IMR-90 (cell line): ENCODE results near the gene HCN2. TPM values are rescaled to one million over a fixed set of nuclear protein-coding genes. Genes with fewer than 3 reads are reported as not detected.

ENCODE experiments used
- ATAC-seq: fragments of 200-7000 bp; cut with Tn5 transposase; 2 replicates; pipeline ENCODE4 v1.9.1; 2020; ENCODE audit warnings: low read depth, mild to moderate bottlenecking, moderate library complexity
- BruUV-seq: library from RNA; stranded (reverse); fragments of 400-500 nt; replicated peaks from 2 replicates; lab custom pipeline; 2021; lab: Mats Ljungman, UMichigan
- CTCF ChIA-PET: fragments of 300-600 bp; formaldehyde crosslinking; extraction: SDS; loops from one replicate; lab custom pipeline; 2021; ENCODE audit warnings: antibody characterized with exemption; lab: Yijun Ruan, JAX
- POLR2A ChIA-PET: fragments of 300-600 bp; sonication (Branson Sonifier 250); formaldehyde crosslinking; loops from one replicate; lab custom pipeline; 2022; ENCODE audit warnings: antibody characterized with exemption; ENCODE audit not compliant: unreplicated experiment; lab: Charles Lee
- DNase-seq: peaks from one replicate; pipeline ENCODE4 v3.0.0; 2013
- H2AFZ ChIP-seq: replicated peaks from 2 replicates; pipeline ENCODE3; 2013; ENCODE audit warnings: low read length, mild to moderate bottlenecking; ENCODE audit not compliant: poor library complexity
- H2AK5ac ChIP-seq: 2 replicates; pipeline ENCODE4 v1.6.1; 2013; ENCODE audit warnings: low read depth, low read length, inconsistent platforms
- H2AK9ac ChIP-seq: replicated peaks from 2 replicates; pipeline ENCODE3; 2013; ENCODE audit warnings: mild to moderate bottlenecking, low read depth, low read length, moderate library complexity; ENCODE audit not compliant: poor library complexity
- H2BK120ac ChIP-seq: 2 replicates; pipeline ENCODE4 v1.6.1; 2013; ENCODE audit warnings: low read depth, low read length, inconsistent platforms
- H2BK15ac ChIP-seq: 3 replicates; pipeline ENCODE4 v1.6.1; 2013; ENCODE audit warnings: low read depth, low read length, inconsistent platforms
- H2BK20ac ChIP-seq: 2 replicates; pipeline ENCODE4 v1.6.1; 2013; ENCODE audit warnings: low read depth, mild to moderate bottlenecking, inconsistent platforms, low read length, moderate library complexity
- H2BK5ac ChIP-seq: 2 replicates; pipeline ENCODE4 v1.6.1; 2013; ENCODE audit warnings: mild to moderate bottlenecking, low read depth, low read length, inconsistent platforms; ENCODE audit not compliant: poor library complexity, severe bottlenecking
- H3K14ac ChIP-seq: replicated peaks from 2 replicates; pipeline ENCODE4 v1.6.1; 2013; ENCODE audit warnings: low read depth, low read length, inconsistent platforms
- H3K18ac ChIP-seq: 2 replicates; pipeline ENCODE4 v1.6.1; 2013; ENCODE audit warnings: low read depth, low read length, control low read depth
- H3K23ac ChIP-seq: 2 replicates; pipeline ENCODE4 v1.6.1; 2013; ENCODE audit warnings: low read depth, low read length, inconsistent platforms
- H3K27ac ChIP-seq: 2 replicates; pipeline ENCODE4 v1.5.1; 2013; ENCODE audit warnings: mild to moderate bottlenecking, control low read depth, low read length; ENCODE audit not compliant: insufficient read depth
- H3K27me3 ChIP-seq: 2 replicates; pipeline ENCODE4 v1.6.1; 2013; ENCODE audit warnings: low read length; ENCODE audit not compliant: control insufficient read depth, insufficient read depth
- H3K36me3 ChIP-seq: 2 replicates; pipeline ENCODE4 v1.6.1; 2013; ENCODE audit warnings: low read length, mixed read lengths; ENCODE audit not compliant: control insufficient read depth, insufficient read depth
- H3K4ac ChIP-seq: 2 replicates; pipeline ENCODE4 v1.6.1; 2013; ENCODE audit warnings: low read depth, low read length, inconsistent platforms
- H3K4me1 ChIP-seq: 2 replicates; pipeline ENCODE4 v1.6.1; 2013; ENCODE audit warnings: low read length, mixed read lengths; ENCODE audit not compliant: control insufficient read depth, insufficient read depth
- H3K4me2 ChIP-seq: 2 replicates; pipeline ENCODE4 v1.6.1; 2013; ENCODE audit warnings: low read depth, mild to moderate bottlenecking, control low read depth, low read length, moderate library complexity
- H3K4me3 ChIP-seq: 2 replicates; pipeline ENCODE4 v1.5.1; 2013; ENCODE audit warnings: low read depth, mild to moderate bottlenecking, control low read depth, low read length, moderate library complexity; ENCODE audit not compliant: insufficient read depth
- H3K56ac ChIP-seq: 2 replicates; pipeline ENCODE4 v1.6.1; 2013; ENCODE audit warnings: low read length, inconsistent platforms; ENCODE audit not compliant: insufficient read depth; ENCODE audit errors: extremely low read depth
- H3K79me1 ChIP-seq, 2 experiments: 2 replicates each; pipeline ENCODE4 v1.6.1; 2013; ENCODE audit warnings: low read length in 2 of 2, inconsistent platforms in 1 of 2, low read depth in 1 of 2
- H3K9ac ChIP-seq: 2 replicates; pipeline ENCODE4 v1.6.1; 2013; ENCODE audit warnings: low read depth, low read length, control low read depth
- H3K9me1 ChIP-seq: 2 replicates; pipeline ENCODE4 v1.6.1; 2013; ENCODE audit warnings: low read length, inconsistent platforms; ENCODE audit not compliant: insufficient read depth
- H3K9me3 ChIP-seq: 2 replicates; pipeline ENCODE4 v1.6.1; 2013; ENCODE audit warnings: low read length; ENCODE audit not compliant: control insufficient read depth, insufficient read depth
- H4K20me1 ChIP-seq: 2 replicates; pipeline ENCODE4 v1.6.1; 2013; ENCODE audit warnings: low read length, inconsistent platforms; ENCODE audit not compliant: insufficient read depth
- H4K5ac ChIP-seq: 2 replicates; pipeline ENCODE4 v1.6.1; 2013; ENCODE audit warnings: mild to moderate bottlenecking, low read depth, low read length, control low read depth
- H4K8ac ChIP-seq, 2 experiments: 2 replicates each; pipeline ENCODE4 v1.6.1; 2013; ENCODE audit warnings: low read depth in 2 of 2, low read length in 2 of 2, control low read depth in 1 of 2, inconsistent platforms in 1 of 2
- H4K91ac ChIP-seq: 2 replicates; pipeline ENCODE4 v1.6.1; 2013; ENCODE audit warnings: low read depth, low read length, inconsistent platforms; ENCODE audit not compliant: insufficient read depth
- BHLHE40 ChIP-seq: fragments of 150-350 bp; IDR thresholded peaks from 2 replicates; pipeline ENCODE4 v1.6.1; 2016; ENCODE audit warnings: mild to moderate bottlenecking, low read depth, low read length
- CEBPB ChIP-seq: IDR thresholded peaks from 2 replicates; pipeline ENCODE4 v1.6.1; 2012; ENCODE audit warnings: low read depth, low read length, improper control_type of control experiment
- CHD1 ChIP-seq: IDR thresholded peaks from 2 replicates; pipeline ENCODE4 v1.6.1; 2012; ENCODE audit warnings: low read depth, low read length, improper control_type of control experiment
- FOS ChIP-seq: fragments of 150-350 bp; IDR thresholded peaks from 2 replicates; pipeline ENCODE4 v1.6.1; 2016; ENCODE audit warnings: low read depth, low read length
- MAFK ChIP-seq: IDR thresholded peaks from 2 replicates; pipeline ENCODE4 v1.6.1; 2012; ENCODE audit warnings: low read depth, low read length, improper control_type of control experiment
- MAZ ChIP-seq: IDR thresholded peaks from 2 replicates; pipeline ENCODE4 v1.6.1; 2012; ENCODE audit warnings: low read depth, mild to moderate bottlenecking, low read length, improper control_type of control experiment, moderate library complexity, borderline replicate concordance
- MXI1 ChIP-seq: IDR thresholded peaks from 2 replicates; pipeline ENCODE4 v1.6.1; 2012; ENCODE audit warnings: low read depth, mild to moderate bottlenecking, low read length, moderate library complexity, borderline replicate concordance
- NFE2L2 ChIP-seq: fragments of 150-350 bp; IDR thresholded peaks from 2 replicates; pipeline ENCODE4 v1.6.1; 2016; ENCODE audit warnings: low read depth, mild to moderate bottlenecking, low read length
- RAD21 ChIP-seq: IDR thresholded peaks from 2 replicates; pipeline ENCODE4 v1.6.1; 2012; ENCODE audit warnings: low read length, improper control_type of control experiment
- RFX5 ChIP-seq: IDR thresholded peaks from 2 replicates; pipeline ENCODE4 v1.8.0; 2012; ENCODE audit warnings: low read depth, mild to moderate bottlenecking, low read length, moderate library complexity
- WGBS, 2 experiments: methylation state at CpG; one replicate each; pipeline versions ENCODE4 v1.1.5 to v1.1.7; 2013; ENCODE audit warnings: missing lambda C conversion rate in 2 of 2; ENCODE audit not compliant: insufficient read length in 1 of 2; ENCODE audit errors: extremely low coverage in 2 of 2; 5-methylcytosine and 5-hydroxymethylcytosine counted together
- dilution Hi-C: fragments of 300-500 bp; cut with HindIII; formaldehyde crosslinking; loops from one replicate; pipeline ENCODE4 v1.14.3; 2018; ENCODE audit warnings: low sequenced_read_pairs; ENCODE audit not compliant: unreplicated experiment
- in situ Hi-C: fragments of 300-500 bp; cut with MboI; formaldehyde crosslinking; loops from 3 replicates; pipeline ENCODE4 v1.14.3; 2019; ENCODE audit warnings: low sequenced_read_pairs, inconsistent platforms, mixed read lengths
- intact Hi-C: fragments of 100-400 bp; cut with micrococcal nuclease; formaldehyde crosslinking; loops from 2 replicates; pipeline ENCODE4 v1.10.0; 2022
- polyA plus RNA-seq, 3 experiments: library from polyadenylated mRNA; depleted of rRNA; stranded (reverse); fragments of >200 nt; gene quantifications; 2 replicates each; pipeline ENCODE4 v1.2.3, GENCODE V29; 2012; ENCODE audit warnings: low replicate concordance in 1 of 3
- total RNA-seq: library from RNA; depleted of rRNA; stranded (reverse); fragments of >200 nt; gene quantifications from 2 replicates; pipeline ENCODE4 v1.2.3, GENCODE V29; 2012
- TF ChIP-seq, protein P1 (sequence below): fragments of 150-350 bp; IDR thresholded peaks from 2 replicates; pipeline ENCODE4 v1.6.1; 2017; ENCODE audit warnings: mild to moderate bottlenecking, antibody characterized with exemption, low read length, low read depth
- TF ChIP-seq, protein P2 (sequence below): fragments of 150-350 bp; IDR thresholded peaks from 2 replicates; pipeline ENCODE4 v1.6.1; 2016; ENCODE audit warnings: low read depth, mild to moderate bottlenecking, low read length, moderate library complexity, borderline replicate concordance

Gene HCN2
- total and polyA plus RNA-seq, 2 of the 4 experiments (the other 2 are of a cell fraction), result 0.72 to 2.6 TPM

DNA sequence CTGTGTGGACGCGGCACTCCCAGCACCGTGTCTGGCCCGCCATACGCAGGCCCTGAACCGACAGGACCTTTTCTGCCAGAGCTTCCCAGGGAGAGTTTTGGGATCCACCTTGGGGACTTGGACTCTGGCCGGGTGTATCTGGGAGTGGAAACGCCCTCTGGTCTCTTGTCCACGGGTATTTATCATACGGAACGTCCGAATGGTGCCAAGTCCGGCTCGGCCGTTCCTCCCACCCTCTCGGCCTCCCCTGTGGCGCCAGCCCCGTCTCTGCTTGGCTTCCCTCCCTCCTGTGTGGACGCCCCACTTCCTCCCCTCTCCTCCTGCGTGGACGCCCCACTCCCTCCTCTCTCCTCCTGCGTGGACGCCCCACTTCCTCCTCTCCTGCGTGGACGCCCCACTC lies 12.1 kb downstream of the HCN2 start:
- Histone ChIP-seq H4K20me1 (no peaks in the 10 kb centered on the region; the same call in 1 of the 2 replicates), H2AK5ac (no peak overlapping the region), H2BK15ac (no peak overlapping the region), H3K4me2 (no peak overlapping the region), H2AFZ (no peak overlapping the region), H3K27me3 (peaks cover 1% of the 10 kb centered on the region; the same call in 1 of the 2 replicates), H3K9me3 (peaks cover 7% of the 10 kb centered on the region; the same call in 1 of the 2 replicates), H3K14ac (no peak overlapping the region), H2BK120ac (no peak overlapping the region), H2AK9ac (no peak overlapping the region), H3K23ac (no peak overlapping the region), H4K8ac (no peak overlapping the region), H3K79me1 (no peaks in the 10 kb centered on the region), H3K56ac (no peak overlapping the region), H2BK20ac (no peak overlapping the region), H3K9ac (no peak overlapping the region), H4K5ac (no peak overlapping the region), H3K9me1 (no peaks in the 10 kb centered on the region), H3K18ac (no peak overlapping the region), H3K27ac (no peak overlapping the region), H2BK5ac (no peak overlapping the region), H3K4ac (no peak overlapping the region), H3K36me3 (no peaks in the 10 kb centered on the region), H4K91ac (no peak overlapping the region), H3K4me3 (no peak overlapping the region), H3K4me1 (no peaks in the 10 kb centered on the region)
- intact Hi-C loops, result no loop called here
- dilution Hi-C loops, result no loop called here
- in situ Hi-C loops, result no loop called here
- ATAC-seq (no peak), DNase-seq (no peak)
- BruUV-seq, result no TSS peak
- POLR2A ChIA-PET, result no interaction called here
- WGBS, 2 experiments, result 78% methylated on average over 7 of the region's 25 CpGs; no CpG with 5 or more reads in 1 of the 2 experiments
- CTCF ChIA-PET, result no interaction called here
- TF ChIP-seq, protein P1, sequence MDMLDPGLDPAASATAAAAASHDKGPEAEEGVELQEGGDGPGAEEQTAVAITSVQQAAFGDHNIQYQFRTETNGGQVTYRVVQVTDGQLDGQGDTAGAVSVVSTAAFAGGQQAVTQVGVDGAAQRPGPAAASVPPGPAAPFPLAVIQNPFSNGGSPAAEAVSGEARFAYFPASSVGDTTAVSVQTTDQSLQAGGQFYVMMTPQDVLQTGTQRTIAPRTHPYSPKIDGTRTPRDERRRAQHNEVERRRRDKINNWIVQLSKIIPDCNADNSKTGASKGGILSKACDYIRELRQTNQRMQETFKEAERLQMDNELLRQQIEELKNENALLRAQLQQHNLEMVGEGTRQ, result no peak
- no peak for TF ChIP-seq FOS
- TF ChIP-seq CHD1, result no peak
- TF ChIP-seq NFE2L2, result no peak
- no peak for TF ChIP-seq MAFK
- TF ChIP-seq CEBPB, result no peak
- TF ChIP-seq MAZ, result no peak
- TF ChIP-seq, protein P2, sequence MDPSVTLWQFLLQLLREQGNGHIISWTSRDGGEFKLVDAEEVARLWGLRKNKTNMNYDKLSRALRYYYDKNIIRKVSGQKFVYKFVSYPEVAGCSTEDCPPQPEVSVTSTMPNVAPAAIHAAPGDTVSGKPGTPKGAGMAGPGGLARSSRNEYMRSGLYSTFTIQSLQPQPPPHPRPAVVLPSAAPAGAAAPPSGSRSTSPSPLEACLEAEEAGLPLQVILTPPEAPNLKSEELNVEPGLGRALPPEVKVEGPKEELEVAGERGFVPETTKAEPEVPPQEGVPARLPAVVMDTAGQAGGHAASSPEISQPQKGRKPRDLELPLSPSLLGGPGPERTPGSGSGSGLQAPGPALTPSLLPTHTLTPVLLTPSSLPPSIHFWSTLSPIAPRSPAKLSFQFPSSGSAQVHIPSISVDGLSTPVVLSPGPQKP, result no peak
- TF ChIP-seq BHLHE40, result no peak
- no peak for TF ChIP-seq MXI1
- no peak for TF ChIP-seq RFX5
- no peak for TF ChIP-seq RAD21
